Stimulated activated CD4-positive, alpha-beta T cell treated with anti-CD3 and anti-CD28 coated beads, Interleukin-12 subunit alpha, Interleukin-12 subunit beta, amount 100 ng/mL, for 24 hours (primary cell): Measurements from ENCODE around the gene ENPP7.
"Not testable (repeated sequence)": the region's sequence is repeated elsewhere in the genome, so short reads cannot be mapped to it uniquely, and the experiment has no call there.

Experiments used
- DNase-seq, 2 experiments: peaks; one replicate each; pipeline ENCODE4 v3.0.0-alpha.2; 2020; ENCODE audit warnings: low read depth in 2 of 2

The ENPP7 gene

GRCh38 chr17:79749156-79749815 is 18.5 kb downstream of the ENPP7 start:
- DNase-seq = no peak

GRCh38 chr17:79749958-79750357 is 19.2 kb downstream of the ENPP7 start:
- no peak for DNase-seq

- DNase-seq = no peak
These were observed 20.2 kb downstream of the ENPP7 start for GRCh38 chr17:79750650-79751545.

- DNase-seq = peak in 1 of 2 experiments; percentile 15
These were observed 21.4 kb downstream of the ENPP7 start for GRCh38 chr17:79752175-79752574.

GRCh38 chr17:79754370-79754769 is 23.6 kb downstream of the ENPP7 start:
- no peak for DNase-seq

GRCh38 chr17:79754903-79755302 is 24.2 kb downstream of the ENPP7 start:
- DNase-seq = not testable (repeated sequence)

GRCh38 chr17:79755591-79755990 is 24.8 kb downstream of the ENPP7 start:
- no peak for DNase-seq

- DNase-seq = no peak
These were observed 26.5 kb downstream of the ENPP7 start for GRCh38 chr17:79757140-79757745.

GRCh38 chr17:79758271-79758670 is 27.5 kb downstream of the ENPP7 start:
- DNase-seq = no peak

- no peak for DNase-seq
These were observed 29.6 kb downstream of the ENPP7 start for GRCh38 chr17:79760197-79760906.

- DNase-seq = no peak
These were observed 31.3 kb downstream of the ENPP7 start for GRCh38 chr17:79761894-79762589.

- no peak for DNase-seq
These were observed 35.0 kb downstream of the ENPP7 start for GRCh38 chr17:79765708-79766107.

- DNase-seq = no peak
These were observed 39.1 kb downstream of the ENPP7 start for GRCh38 chr17:79769570-79770506.

GRCh38 chr17:79771276-79771675 is 40.5 kb downstream of the ENPP7 start:
- DNase-seq = no peak

- DNase-seq = not testable (repeated sequence)
These were observed 42.0 kb downstream of the ENPP7 start for GRCh38 chr17:79772726-79773125.

- DNase-seq = no peak
These were observed 43.8 kb downstream of the ENPP7 start for GRCh38 chr17:79774561-79774975.

GRCh38 chr17:79775632-79776031 is 44.9 kb downstream of the ENPP7 start:
- no peak for DNase-seq

- no peak for DNase-seq
These were observed 45.8 kb downstream of the ENPP7 start for GRCh38 chr17:79776376-79777119.

GRCh38 chr17:79777120-79777893 is 46.6 kb downstream of the ENPP7 start:
- no peak for DNase-seq
